Amniotic stem cell (primary cell): ENCODE measurements around the gene NOS3.

Experiments
- DNase-seq: peaks from one replicate; lab custom pipeline; 2025; lab: John Stamatoyannopoulos, UW

NOS3 gene

DNA sequence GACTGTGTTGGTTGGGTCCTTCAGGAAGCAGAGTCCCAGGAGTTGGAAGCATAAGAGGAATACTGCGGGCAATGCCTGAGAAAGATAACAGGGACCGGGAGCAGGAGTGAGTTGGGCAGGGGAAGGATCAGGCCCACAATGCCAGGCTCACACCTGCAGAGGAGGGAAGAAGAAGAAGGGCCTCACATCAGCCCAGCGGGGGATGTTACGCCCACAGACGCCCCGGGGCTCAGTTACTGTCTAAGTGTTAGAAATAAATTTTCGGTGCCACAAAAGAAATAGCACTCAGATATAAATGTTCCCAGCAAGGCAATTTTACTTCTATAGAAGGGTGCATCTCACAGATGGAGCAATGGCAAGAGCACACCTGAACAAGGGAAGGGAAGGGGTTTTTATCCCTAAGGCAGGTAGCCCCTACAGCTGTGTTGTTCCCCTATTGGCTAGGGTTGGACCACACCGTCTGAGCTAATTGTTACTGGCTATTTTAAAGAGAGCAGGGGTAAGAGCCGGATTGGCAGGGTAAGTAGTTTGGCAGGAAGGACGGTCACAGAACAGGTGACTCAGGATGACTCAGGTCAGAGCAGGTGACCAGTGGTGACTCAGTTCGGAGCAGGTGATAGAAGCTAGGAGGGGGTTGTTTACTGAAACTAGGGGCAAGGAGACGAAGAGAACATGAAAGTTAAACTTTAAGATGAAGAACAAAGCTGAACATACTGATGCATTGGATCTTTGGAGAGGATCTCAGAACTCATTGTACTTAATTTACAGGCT lies at the start of gene NOS3:
Gene NOS3 (plus strand): TSS at position 602 of the 771 bp plus-strand sequence. CDS start 2,787 bp downstream, outside the sequence.
- DNase-seq, result no peak

DNA sequence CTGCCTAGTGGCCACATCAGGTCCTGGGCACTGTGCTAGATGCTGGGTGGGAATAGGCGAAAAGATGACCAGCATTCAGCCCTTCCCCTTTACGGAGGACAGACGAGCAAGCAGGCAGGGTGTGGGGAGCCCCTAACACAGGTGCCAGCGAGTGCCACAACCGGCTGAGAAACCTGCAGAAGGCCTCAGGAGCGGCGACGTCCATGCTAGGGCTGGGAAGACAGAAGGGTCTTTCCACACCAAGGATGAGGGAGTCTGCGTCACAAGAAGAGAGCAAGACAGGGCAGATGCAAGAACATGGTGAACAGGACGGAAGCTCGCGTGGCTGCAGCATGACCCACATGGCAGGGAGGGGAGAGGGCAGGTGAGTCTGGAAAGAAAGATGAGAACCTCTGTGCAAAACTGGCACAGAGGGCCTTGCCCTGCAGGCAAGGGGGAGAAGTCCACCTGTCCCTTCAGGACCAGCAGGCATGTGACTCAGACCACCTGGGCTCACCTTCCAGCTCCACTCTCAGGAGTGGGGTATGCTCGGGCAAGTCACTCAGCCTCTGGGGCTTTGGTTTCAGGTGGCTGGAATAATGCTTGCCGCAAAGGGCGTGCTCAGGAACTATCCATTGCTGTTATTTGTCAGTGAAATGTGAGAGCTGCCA lies 49.3 kb upstream of the NOS3 start:
- no peak for DNase-seq

DNA sequence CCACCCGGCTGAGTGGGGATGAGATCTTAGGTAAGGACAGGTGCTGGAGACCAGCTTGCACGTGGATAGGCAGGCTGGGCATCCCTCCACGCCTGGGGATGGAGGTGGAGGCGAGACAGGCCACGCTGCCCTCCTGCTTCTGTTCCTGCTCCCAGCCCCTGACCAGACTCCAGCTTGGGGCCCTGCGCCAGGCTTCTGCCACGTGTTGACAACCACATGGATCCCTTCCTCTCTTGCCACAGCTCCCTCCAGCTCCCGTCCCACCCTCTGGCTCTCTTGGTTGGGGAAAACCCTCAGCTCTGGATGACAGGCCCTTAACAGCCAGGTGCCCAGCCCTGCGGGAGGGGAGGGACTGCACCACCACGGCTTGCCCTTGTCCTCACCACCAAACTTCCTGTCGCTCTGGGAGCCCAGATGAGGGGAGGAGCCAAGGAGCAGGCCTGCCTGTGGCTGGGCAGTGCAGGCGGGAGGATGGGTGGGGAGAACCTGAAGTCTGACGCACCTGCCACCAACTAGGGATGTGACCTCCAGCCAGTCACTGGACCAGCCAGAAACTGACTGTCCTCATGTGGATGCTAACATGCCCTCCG lies 48.7 kb upstream of the NOS3 start:
- no peak for DNase-seq

DNA sequence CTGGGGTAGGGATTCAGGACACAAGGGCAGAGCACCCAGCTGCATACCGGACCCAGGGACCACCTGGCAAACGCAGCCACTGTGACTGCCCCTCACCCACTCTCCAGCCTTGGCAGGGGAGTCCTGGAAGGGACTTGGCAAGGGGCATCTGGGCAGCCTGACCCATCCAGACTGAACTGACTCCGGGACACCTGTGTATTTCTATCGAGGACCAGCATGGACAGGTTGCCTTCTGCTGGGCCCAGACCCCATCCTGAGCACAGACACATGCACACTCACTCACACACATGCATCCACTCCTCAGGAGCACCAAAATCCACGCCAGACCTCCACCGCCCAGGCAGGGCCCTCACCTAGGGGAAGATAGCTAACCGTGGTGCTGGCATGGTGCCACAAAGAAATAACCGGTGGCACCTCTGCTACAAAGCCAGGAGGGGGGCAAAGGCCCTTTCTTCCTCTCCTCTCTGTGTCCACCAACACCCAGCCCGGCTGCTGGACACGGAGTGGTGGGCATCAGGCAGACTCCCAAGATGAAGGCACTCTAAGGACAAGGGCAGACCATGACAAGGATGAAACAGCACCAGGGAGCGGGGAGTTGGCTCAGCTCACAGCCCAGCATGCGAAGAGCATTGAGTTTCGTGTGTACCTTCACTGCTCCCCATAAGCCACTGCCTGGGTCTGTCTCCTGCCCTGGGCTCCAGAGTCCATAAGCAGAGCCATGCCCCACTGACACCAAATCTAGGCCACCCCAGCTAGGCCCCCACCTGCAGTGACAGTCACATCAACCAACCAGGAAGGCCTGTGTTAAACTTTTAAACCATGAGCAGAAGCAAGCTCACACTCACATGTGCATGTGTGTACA lies 48.0 kb upstream of the NOS3 start:
- DNase-seq, result no peak

DNA sequence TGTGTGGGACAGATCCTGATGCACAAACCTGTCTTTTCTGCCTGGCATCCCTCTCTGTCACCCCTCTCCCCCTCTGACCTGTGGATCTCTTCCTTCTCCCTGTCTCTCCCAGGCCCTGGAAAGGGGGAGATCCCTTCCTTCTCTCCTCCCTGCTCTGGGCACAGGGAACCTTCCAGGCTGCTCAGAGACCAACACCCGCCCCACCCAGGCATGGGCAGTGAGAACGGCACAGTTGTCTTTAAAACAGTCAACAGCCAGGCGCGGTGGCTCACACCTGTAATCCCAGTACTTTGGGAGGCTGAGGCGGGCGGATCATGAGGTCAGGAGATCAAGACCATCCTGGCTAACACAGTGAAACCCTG lies 47.4 kb upstream of the NOS3 start:
- DNase-seq, result no peak

DNA sequence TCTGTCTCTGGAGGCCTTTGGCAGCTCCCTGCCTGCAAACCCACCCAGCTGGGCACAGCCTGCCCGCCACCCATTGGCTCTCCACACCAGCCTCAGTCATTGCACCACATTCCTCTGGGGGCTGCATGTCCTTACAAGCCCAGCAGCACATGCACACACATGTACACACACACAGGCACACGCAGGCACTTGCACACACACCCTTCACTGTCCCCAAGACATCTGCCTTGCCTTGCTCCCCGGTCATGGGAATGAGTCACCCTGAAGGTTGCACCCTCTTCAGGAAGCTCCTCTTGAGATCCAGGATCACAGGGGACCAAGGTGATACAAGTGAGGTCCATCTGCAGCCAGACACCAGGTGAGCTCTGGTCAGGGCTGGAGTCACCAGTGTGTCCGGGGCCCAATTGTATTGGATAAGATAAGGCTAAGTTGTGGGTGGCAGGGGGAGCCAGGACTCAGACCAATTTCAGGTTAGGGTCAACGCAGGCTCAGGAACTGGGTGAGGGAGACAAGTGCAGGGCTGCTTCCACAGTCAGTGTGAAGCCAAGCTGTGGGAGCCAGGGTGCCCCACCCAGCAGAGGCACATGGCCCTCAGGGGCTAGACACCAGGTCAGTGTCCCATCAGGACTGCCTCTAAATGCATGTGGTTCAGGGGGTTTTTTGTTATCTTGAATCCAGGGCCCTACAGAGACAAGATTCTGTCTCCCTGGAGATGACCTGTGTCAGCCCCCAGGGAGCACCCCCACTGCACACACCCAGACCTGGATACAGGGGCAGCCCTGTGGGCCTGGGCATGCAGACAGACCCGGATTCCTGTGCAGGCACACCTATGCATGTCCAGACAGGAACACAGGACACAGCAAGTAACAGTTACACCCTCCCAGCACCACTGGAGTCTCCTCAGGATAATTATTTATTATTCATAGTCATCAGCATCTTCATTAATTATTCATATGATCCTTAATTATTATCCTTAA lies 46.5 kb upstream of the NOS3 start:
- no peak for DNase-seq

DNA sequence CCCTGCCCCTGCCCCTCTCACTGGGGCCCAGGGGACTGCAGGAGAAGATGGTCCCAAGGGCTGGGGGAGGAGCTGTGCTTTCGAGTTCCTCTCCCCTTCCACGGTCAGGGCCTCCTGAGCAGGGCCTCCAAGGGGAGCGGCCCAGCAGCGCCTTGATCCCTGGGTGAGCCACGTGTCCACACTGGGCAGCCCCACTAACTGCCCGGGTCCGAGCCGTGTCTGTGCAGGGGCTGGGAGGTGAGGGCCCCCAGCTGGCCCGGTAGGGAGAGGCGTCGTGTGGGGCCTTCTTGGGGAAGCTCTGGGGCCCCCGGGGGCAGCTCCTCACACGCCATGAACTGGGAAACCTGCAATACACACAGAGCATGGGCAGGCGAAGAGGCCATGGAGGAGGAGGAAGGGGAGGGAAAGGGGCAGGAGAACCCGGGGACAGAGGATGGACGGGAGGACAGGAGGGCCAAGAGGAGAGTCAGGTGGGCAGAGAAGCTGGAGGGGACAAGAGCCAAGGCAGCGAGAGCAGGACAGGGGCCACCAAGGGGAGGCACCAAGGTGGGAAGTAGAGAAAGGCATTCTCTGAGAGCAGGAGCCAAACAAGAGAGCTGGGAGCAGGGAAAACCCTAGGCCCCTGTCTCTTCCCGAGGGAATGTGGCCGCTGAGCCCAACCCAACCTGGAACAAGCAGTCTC lies 45.5 kb upstream of the NOS3 start:
- no peak for DNase-seq

DNA sequence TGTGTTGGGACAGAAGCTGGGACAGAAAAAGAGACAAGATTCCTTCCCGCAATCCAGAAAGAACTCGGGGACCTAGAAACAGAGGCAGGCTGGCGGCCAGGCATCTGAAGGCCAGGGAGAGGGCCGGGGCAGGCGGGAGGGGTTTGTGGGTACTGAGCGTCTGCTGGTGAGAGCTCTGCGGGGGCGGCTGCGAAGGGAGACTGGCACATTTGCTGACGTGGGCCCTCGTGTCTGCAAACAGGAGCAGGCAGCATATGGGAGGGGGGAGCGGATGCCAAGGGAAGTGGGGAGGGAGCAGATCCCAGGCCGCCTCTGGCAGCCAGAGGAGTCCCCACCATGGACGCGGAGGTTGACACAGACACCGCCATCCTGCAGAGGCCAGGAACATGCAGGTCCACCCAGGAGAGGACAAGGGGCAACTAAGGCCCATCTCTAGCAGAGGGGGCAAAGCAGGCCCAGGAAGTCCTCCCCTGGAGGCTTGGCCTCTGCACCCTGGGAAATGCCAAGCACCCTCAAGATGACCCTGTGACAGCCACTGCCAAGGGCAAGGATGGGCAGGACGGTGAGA lies 44.9 kb upstream of the NOS3 start:
- no peak for DNase-seq

DNA sequence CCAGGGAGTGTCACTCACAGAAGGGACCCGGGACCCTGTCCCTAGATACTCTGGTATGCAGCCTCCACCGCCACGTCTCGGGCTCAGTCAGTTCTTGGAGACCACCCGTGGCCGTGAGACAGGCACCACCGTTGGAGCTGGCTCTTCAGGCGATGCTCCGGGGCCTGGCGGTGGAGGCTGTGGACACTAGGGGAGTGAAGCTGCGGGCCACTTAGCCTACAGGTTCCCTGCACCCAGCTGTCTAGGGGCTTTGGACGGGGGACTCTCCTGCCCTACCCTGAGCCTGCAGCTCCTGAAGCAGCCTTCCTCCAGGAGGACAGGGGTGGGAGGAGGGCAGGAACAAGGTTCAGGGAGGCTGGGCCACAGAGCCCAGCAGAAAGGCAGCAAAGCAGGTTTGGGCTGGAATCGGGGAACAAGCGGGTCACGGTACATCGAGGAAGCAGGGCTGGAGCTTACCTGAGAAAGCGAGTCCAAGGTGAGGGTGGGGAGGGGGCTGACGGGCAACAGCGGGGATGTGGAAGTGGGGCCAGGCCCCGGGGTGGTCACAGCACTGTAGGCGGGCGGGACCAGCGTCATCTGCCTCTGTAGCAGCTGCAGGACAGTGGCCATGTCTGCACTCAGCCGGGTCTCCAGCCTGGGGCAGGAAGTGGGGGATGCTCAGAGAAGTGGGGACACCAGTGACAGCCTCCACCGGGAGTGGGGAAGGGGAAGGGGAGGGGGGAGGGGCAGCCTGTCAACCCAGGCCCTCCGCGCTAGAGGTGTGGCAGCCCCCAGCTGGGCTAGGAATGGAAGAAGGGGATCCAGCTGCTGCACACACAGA lies 44.2 kb upstream of the NOS3 start:
- DNase-seq, result no peak

DNA sequence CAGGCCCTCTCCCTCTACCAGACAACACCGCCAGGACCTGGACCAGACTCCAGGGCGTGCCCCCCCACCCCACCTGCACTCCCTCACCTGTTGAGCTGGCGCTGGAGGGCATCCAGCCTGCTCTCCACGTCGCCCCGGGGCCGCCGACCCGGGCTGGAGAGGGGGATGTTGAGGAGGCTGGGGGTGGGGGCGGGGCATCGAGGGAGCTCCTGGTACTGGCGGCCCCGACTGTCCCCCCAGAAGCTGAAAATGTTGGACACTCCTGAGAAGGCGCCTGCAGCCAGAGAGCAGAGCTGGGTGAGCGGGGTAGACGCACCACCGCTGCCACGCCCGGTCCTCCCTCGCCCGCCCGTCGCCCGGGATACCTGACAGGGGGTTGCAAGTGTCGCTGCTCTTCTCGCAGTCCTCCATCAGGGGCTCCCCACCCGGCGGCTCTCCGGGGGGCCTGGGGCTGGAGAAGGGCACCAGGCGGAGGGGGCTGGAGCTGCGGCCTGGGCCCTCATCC lies 43.5 kb upstream of the NOS3 start:
- DNase-seq, result no peak

DNA sequence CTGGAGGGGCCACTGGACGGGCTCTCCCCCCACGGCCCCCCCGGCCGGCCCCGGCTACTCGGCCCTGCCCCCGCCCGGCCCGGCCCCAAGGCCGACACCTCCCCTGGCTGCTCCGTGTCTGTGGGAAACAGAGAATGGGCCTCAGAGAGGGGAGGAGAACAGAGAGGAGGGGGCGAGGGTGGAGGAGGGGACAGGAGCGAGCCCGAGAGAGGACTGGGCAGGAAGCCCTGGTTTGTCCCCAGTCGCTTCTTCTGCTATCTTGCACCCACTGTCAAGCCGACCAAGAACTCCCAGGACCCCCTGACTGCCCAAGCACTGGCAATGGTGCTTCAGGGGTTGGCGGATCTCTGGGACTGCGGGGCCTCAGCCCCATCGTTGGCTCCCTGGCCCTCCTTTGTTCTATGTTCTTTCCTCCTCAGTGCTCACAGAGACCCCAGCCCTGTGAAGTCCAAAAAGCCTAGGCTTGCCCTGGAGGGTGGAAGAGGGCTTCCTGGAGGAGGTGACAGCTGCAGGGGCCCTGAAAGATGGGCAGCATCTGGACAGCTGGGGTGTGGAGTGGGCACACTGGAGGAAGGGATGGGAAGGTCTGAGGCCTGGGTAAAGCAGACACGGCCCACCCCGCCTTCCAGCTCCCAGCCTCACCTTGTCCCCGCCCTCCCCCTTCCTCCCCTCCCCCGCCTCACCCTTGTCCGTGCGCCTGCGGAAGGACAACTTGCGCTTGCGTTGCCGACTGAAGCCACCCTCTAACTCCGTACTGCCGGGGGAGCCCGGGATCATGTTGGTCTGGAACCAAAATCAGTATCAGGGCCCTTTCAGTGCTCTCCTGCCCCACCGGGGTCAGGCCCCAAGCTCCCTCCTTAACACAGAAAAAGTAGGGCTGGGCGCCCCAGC lies 42.8 kb upstream of the NOS3 start:
- DNase-seq, result no peak

DNA sequence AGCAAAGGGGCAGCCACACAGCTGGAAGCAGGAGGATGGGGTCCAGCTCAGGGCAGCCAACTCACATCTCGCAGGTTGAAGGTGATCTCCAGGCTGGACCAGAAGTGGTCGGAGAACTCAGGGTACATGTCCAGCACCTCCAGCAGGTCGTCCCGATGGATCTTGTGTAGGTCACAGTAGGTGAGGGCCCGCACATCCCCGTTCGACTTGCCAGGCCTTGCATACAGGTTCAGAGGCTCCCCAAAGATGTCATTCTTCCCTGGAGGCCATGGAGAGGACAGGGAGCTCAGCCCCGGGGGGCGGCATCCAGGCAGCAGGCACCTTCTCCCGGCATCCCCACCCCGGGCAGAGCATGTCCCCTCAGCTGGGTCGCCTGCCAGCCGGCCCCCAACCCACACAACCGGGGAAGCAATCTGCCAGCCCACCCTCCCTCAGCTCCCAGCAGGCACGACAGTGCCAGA lies 42.0 kb upstream of the NOS3 start:
- DNase-seq, result no peak

DNA sequence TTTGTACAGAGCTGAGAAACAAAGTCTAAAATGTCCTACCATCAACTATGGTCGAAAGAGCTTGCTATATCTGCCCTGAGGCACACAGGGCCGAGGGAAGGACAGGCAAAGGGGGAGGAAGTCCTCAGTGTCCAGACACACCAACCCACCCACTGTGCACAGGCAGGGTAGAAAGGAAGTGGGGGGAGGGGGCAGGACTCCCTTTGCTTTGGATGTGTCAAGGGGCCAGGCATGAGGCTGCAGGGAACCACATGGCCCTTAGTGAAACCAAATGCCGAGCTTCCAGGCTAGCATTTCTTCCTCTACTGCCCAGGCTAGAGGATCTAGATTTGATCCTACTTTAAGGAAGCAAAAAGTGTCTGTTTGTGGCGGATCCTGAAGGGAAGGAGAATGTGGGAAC lies 41.3 kb upstream of the NOS3 start:
- no peak for DNase-seq

DNA sequence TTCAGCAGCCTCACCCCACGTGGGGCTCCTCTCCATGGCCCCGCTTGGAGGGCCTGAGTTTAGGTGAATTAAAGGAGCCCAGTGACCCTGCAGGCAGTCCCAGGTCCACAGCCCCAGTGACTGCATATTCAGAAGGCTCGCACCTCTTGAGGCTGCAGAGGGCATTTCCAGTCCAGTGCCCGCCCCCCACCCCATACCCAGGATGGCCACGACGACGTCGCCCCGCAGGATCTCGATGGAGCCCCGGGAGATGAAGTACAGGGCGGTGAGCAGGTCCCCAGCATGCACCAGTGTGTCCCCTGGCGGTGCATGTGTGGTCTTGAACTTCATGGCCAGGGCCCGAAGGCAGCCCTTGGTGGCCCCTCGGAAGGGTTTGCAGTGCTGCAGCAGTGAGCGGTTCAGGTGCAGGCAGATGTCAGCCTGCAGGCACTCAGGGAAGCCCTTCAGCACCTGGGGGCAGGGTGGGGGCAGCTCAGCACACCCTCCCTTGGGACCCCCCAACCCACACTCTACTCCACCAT lies 40.8 kb upstream of the NOS3 start:
- no peak for DNase-seq

DNA sequence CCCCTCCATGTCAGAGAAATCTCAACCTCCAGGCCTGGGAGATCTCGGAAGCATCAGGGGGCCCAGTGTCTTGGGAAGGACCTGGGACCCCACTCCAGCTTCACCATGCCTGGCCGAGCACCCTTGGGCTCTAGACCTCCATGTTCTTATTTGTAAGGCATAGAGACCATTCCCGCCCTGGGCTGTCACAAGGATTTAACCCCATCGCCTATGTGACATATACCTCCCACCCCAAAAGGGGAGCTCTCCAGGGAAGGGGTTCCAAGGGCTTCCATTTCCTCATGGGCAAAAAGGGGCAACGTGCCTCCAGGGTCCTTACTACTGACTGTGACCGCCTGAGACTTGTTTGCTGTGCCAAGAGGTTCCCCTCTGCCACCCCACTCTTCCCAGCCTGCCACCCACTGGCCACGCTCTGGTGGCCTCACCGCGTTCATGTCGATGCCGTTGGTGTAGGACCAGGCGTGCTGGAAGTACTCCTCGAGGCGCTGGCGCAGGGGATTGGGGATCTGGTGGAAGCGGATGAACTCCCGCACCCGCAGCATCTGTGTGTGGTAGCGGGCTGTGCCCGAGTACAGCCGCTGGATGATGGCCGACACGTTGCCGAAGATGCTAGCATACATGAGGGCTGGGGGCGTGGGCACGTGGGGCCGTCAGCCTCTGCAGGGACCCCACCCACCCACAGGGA lies 40.2 kb upstream of the NOS3 start:
- no peak for DNase-seq

DNA sequence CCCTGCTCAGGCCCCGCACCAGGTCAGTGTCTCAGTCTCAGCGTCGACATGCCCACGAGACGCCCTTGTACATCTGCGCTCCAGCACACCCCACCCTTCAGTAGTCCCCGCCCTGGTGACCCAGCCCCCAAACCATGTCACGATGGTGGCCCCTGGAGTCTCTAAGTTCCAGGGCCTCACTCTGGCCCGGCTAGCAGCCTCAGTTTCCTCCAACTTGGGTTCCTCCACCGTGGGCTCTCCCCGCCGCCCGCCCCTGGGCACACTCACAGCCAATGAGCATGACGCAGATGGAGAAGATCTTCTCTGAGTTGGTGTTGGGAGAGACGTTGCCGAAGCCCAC lies 39.7 kb upstream of the NOS3 start:
- DNase-seq, result no peak

DNA sequence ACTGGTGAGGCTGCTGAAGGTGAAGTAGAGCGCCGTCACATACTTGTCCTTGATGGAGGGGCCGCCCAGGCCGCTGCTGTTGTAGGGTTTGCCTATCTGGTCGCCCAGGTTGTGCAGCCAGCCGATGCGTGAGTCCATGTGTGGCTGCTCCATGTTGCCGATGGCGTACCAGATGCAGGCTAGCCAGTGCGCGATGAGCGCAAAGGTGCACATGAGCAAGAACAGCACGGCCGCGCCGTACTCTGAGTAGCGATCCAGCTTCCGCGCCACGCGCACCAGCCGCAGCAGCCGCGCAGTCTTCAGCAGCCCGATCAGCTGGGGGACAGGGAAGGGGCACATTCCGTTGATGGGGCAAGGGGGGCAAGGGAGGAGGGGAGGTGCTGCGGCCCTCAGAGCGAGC lies 39.3 kb upstream of the NOS3 start:
- DNase-seq, result no peak
